GM19397 (cell line): ENCODE measurements around the gene FLRT2.

Source experiments
- ATAC-seq: cut with Tn5 transposase; IDR thresholded peaks from one replicate; pipeline ENCODE4 v1.9.1; 2021; ENCODE audit warnings: mild to moderate bottlenecking, moderate library complexity; ENCODE audit not compliant: unreplicated experiment

The FLRT2 gene

DNA sequence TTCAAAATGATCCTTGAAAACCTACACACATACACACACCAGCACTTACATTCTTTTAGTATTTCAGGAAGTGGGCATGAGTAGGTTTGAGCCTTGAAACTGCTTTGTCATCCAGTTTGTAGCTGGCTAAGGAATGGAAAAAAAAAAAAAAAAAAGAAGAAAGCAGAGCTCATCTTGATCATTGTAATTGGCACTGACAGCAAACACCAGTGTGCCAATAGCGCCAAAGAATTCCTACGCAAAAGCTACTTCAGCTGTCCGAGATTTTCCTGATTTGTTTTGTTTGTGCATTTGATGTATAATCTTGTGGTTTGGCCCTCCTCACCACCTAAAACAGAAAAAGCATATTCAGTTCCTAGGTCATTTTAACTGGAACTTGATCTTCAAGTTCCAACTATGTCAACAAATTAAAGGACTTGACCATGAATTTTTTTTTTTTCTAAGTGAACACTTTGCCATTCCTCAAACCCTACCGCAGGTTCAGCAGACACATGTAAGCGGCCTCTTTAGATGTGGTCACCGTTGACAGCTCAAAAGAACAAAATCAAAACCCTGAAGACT is 57.3 kb downstream of the FLRT2 start:
- ATAC-seq, result no peak

GRCh38 chr14:85590784-85591183 is 60.8 kb downstream of the FLRT2 start:
- ATAC-seq, result no peak

DNA sequence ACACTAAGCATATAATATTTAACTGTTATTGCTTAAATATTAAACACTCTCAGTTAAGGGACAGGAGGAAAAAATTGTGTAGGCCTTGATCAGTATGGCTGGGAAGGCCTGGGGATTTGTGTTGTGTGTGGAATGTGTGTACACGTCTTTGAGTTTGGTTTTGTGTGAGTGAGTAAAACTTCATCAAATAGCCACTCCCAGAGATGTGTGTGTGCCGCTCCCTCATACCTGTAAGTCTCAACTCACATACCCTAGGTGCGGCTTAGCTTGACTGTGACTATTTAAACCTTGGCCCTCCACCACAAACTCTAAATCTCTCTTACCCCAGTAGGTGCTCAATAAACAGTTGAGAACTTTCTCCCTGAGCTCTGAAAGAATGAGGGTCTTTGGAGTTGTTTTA is 64.3 kb downstream of the FLRT2 start:
- no peak for ATAC-seq

DNA sequence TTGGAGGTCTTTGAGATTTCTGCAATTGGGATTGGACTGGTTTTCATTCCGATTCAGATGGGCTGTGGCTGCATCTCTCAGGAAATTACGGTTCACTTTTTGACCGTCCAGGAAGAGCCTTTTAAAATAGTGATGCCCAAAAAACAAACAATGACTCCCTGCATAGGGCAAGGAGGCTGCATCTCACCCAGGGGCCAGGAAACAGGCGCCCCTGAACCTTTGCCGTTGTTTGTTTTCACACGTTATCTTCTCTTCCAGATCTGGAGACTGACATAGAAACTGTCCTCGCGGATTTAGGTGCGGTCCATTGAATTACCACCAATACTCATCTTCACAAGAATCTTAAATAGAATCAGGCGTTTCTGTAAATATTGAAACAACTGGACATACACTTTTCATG is 66.0 kb downstream of the FLRT2 start:
- no peak for ATAC-seq

- ATAC-seq, result no peak
These were observed 66.6 kb downstream of the FLRT2 start for GRCh38 chr14:85596562-85596961.

DNA sequence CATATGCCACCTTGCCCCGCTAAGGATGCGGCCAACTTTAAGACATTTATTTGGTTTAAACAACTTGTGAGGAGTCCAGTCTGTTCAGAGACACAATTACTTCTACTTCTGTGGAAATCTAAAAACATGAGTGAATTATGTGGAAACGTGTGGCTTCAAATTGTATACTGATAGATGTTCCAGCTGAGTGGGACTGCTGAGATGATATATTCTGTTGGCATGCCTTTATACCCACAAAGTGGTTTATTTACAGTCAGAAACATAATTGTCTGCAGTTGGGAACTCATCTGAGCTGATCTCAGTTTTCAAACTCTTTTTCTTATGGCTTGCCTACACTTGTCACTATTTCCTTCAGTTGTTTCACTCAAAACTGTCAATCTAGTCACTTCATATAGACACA is 67.8 kb downstream of the FLRT2 start:
- no peak for ATAC-seq

GRCh38 chr14:85599939-85600338 is 70.0 kb downstream of the FLRT2 start:
- ATAC-seq, result no peak

DNA sequence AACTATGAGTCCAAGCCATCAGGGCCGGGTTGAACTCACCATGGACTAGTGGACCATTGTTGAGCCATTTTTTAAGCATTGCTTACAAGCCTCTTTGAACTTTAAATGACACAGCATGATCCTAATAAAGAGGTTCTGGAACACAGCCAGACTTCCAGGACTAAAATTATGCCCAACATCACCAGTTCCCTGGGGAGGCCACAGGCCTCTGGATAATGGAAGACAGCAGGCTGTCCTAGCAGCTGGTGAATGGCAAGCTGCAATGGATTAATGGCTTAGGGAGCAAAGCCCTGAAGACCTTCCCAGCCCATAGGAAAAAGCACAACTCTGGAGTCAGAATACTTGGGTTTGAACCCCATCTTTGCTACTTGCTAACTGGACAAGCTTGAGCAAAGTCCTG is 71.3 kb downstream of the FLRT2 start:
- no peak for ATAC-seq

DNA sequence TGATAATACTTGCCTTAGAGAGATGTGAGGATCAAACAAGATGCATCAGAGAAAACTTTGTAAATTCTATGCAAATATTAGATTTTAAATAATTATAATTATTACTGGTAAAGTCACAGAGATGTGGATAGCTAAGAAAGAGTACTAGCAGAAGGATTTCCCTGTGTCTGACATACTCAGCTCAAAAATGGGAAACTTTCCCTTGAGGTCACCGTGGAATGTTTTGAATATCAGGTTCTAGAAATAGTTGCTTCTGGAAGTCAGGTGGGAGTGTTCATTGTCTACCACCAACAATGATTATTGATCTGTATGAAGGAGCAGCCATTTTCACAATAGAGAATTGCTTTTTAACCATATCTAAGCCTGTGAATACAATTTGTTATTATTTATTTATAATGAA is 71.7 kb downstream of the FLRT2 start:
- ATAC-seq, result no peak

DNA sequence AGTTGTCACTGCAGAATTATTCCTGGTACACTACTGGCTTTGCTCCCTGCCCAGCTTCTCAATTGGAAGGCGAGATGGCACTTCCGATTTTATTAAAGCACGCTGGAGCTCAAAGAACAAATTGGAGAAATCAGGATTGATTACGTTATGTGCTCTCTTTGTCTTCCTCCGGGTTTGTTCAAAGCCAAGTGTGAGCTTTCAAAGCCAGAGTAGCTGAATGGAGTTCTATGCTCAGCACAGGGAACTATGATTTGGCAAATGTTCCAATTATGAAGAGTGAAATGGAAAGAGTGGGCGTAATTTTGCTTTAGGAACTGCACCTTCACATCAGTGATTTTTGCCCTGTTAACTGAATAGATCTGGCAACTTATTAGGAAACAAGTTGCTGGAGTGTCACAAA is 72.4 kb downstream of the FLRT2 start:
- ATAC-seq, result no peak

DNA sequence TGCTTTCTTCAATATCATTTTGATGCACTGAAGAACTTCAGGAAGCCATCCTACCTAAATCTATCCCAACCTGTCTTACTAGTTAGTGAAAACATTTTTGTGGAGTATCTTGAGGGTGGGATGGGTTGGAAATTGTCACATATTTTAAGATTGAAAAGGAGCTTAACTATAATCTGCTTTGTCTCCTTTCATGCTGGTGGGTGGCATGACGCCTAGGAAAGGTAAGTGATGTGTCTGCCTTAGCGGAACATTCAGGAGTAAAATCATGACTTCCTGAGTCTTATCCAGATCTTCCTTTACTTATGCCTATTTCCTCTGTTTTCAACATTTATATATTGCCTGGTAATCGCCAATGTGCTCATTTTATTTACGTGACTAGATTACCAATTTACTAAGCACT is 74.1 kb downstream of the FLRT2 start:
- no peak for ATAC-seq

DNA sequence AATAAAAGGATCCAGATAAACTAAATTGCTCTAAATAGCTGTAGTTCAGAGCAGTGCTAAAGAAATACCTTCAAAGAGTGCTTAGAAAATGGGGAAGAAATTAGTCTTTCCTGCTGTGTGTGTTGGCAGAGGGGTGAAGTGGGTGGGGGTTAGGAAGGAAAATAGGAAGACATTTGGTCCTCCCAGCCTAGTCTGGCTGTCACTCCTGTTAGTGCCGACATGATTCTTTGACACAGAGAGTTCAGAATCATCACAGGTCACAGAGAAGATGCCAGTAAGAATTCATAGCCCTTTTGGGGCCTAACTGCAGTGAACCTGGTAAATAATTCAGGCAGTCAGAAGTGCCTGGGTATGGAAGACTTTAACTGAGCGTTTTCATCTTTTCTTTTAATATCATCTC is 74.8 kb downstream of the FLRT2 start:
- no peak for ATAC-seq

DNA sequence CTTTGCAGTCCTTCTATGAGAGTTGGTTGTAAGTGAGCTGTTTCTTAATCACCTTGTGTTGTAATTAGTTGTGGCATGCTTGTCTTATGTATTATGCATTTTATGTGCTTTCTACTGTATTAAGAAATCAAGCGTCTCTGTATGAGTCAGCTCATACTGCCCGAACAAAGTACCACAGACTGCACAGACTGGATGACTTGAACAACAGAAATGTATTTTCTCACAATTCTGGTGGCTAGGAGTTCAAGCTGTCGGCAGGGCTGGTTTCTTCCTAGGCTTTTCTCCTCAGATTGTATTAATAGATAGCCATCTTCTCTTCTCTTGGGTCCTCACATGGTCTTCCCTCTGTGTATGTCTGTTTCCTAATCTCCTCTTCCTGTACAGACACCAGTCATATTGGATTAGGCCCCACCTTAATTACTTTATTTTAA is 77.7 kb downstream of the FLRT2 start:
- no peak for ATAC-seq

DNA sequence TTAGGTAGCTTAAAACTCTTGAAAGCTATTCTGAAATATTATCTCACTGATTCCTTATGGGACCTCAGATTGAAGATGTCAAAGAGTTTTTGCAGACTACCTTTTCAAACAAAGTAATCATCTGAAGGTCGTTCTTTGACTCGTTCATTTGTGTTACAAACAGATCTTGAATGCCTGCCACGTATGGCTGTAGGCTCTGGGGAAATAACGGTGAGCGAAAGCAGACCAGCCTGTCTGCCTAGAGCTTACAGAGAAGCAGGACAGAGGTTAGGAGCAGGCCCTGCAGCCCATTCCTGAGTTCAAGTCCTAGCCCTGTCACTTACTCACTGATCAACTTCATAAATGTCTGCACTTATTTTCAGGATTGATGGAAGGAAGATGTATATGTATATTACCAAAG is 83.6 kb downstream of the FLRT2 start:
- ATAC-seq, result no peak

GRCh38 chr14:85616386-85616885 is 86.5 kb downstream of the FLRT2 start:
- no peak for ATAC-seq

GRCh38 chr14:85616886-85617285 is 86.9 kb downstream of the FLRT2 start:
- no peak for ATAC-seq

GRCh38 chr14:85617791-85618190 is 87.8 kb downstream of the FLRT2 start:
- ATAC-seq, result no peak

- ATAC-seq, result no peak
These were observed 88.4 kb downstream of the FLRT2 start for GRCh38 chr14:85618390-85618789.

DNA sequence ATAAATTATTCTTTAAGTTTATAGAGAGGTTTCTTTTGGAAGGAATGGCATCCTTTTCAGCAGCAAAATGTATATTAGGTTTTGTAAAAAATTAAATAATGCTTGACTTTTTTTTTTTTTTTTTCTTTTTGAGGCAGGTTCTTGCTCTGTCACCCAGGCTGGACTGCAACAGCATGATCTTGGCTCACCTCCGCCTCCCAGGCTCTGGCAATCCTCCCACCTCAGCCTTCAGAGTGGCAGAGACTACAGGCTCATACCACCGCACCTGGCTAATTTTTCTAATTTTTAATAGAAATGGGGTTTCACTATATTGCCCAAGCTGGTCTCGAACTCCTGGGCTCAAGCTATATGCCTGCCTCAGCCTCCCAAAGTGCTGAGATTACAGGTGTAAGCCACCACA is 89.0 kb downstream of the FLRT2 start:
- ATAC-seq, result no peak

DNA sequence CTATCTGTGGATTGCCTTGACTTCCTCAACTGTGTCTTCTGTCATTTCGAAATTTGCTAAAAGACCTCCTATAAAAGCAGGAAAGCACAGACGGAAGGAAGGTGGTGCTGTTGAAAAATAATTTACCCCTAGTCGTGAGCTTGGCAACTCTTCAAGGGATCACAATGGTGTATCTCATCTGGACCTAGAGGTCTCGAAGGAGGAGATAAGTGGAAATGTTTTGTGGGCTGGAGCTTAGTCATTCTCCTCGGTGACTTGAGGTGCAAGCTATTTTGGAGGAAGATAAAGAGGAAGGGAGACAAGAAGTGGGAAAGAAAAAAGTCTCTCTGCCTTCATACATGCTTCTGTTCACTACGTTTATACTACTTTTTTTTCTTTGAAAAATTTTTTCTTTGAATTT is 89.9 kb downstream of the FLRT2 start:
- no peak for ATAC-seq

DNA sequence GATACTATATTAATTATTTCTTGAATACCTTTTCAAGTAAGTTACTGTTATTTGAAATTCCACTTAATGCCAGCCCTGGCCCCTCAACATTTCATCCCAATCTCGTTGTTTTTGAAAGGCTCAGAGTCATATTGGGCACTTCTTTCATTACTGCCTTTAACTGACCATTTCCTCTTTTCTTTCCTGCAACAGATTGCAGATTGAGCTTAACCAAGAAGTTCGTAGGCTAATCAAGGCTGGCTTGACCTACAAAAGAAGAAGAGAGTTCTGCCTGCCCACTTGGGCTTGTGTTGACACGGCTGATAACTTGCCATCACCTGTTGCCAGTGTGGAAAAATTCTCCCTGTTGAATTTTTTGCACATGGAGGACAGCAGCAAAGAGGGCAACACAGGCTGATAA is 91.0 kb downstream of the FLRT2 start:
- no peak for ATAC-seq

GRCh38 chr14:85622106-85622505 is 92.2 kb downstream of the FLRT2 start:
- ATAC-seq, result no peak

DNA sequence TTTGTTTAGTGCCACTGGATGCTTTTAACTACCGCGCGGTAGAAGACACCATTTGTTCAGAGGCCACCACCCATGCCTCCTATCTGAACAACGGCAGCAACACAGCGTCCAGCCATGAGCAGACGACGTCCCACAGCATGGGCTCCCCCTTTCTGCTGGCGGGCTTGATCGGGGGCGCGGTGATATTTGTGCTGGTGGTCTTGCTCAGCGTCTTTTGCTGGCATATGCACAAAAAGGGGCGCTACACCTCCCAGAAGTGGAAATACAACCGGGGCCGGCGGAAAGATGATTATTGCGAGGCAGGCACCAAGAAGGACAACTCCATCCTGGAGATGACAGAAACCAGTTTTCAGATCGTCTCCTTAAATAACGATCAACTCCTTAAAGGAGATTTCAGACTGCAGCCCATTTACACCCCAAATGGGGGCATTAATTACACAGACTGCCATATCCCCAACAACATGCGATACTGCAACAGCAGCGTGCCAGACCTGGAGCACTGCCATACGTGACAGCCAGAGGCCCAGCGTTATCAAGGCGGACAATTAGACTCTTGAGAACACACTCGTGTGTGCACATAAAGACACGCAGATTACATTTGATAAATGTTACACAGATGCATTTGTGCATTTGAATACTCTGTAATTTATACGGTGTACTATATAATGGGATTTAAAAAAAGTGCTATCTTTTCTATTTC is 93.2 kb downstream of the FLRT2 start:
- no peak for ATAC-seq
